T-cell (primary cell): Measurements from ENCODE around the gene KIAA1586. TPM values are rescaled to one million over a fixed set of nuclear protein-coding genes. Genes with fewer than 3 reads are reported as not detected.
"Not testable (repeated sequence)": the region's sequence is repeated elsewhere in the genome, so short reads cannot be mapped to it uniquely, and the experiment has no call there.

ENCODE experiments used
- ATAC-seq, 4 experiments: fragments of 200-7000 bp in 3 of 4; fragments of 150-1000 bp in 1 of 4; cut with Tn5 transposase; replicated peaks in 1 of 4; 1 replicate in 3 of 4; 2 replicates in 1 of 4; pipeline ENCODE4 v1.10.0; 2021; ENCODE audit warnings: moderate library complexity in 3 of 4, mild to moderate bottlenecking in 2 of 4, moderate number of reproducible peaks in 1 of 4
- CTCF ChIA-PET, 2 donors: fragments of 300-600 bp; sonication (Branson Sonifier 250); formaldehyde crosslinking; loops; one replicate each; lab custom pipeline; 2022; ENCODE audit warnings: antibody characterized with exemption in 2 of 2; lab: Charles Lee
- POLR2A ChIA-PET, 2 donors: fragments of 300-600 bp; sonication (Branson Sonifier 250); formaldehyde crosslinking; loops; one replicate each; lab custom pipeline; 2022; ENCODE audit warnings: antibody characterized with exemption in 2 of 2; lab: Charles Lee
- DNase-seq, 35 experiments: peaks; one replicate each; pipeline versions ENCODE4 v3.0.0 to v3.0.0-alpha.2; 2013 to 2023
- H3K27ac ChIP-seq: one replicate; pipeline ENCODE4 v1.5.1; 2013; ENCODE audit warnings: low read length
- H3K27me3 ChIP-seq, 2 experiments: replicated peaks in 1 of 2; 1 replicate in 1 of 2; 2 replicates in 1 of 2; pipeline versions ENCODE4 v1.6.1 to v1.7.0; 2013; ENCODE audit warnings: low read length in 1 of 2, mixed read lengths in 1 of 2; ENCODE audit not compliant: control insufficient read depth in 2 of 2, insufficient read depth in 2 of 2; ENCODE audit errors: extremely low read depth in 1 of 2
- H3K36me3 ChIP-seq, 2 donors: 1 replicate in 1 of 2; 2 replicates in 1 of 2; pipeline versions ENCODE4 v1.6.1 to v1.7.0; 2013; ENCODE audit warnings: low read length in 1 of 2; ENCODE audit not compliant: control insufficient read depth in 2 of 2, insufficient read depth in 1 of 2; ENCODE audit errors: extremely low read depth in 1 of 2
- H3K4me1 ChIP-seq, 2 experiments: 1 replicate in 1 of 2; 2 replicates in 1 of 2; pipeline versions ENCODE4 v1.6.1 to v1.7.0; 2013; ENCODE audit warnings: low read length in 2 of 2, mixed read lengths in 1 of 2; ENCODE audit not compliant: insufficient read depth in 2 of 2, control insufficient read depth in 1 of 2; ENCODE audit errors: extremely low read depth in 1 of 2
- H3K4me3 ChIP-seq, 2 donors: 1 replicate in 1 of 2; 2 replicates in 1 of 2; pipeline versions ENCODE4 v1.5.1 to v1.7.0; 2013; ENCODE audit warnings: mild to moderate bottlenecking in 2 of 2, low read length in 1 of 2, moderate library complexity in 1 of 2; ENCODE audit not compliant: control insufficient read depth in 1 of 2; ENCODE audit errors: extremely low read depth in 1 of 2
- H3K9me3 ChIP-seq: 2 replicates; pipeline ENCODE4 v1.7.0; 2013
- H3K27ac Mint-ChIP-seq, 2 donors: one replicate each; pipeline ENCODE4 v1.8.0; 2020 to 2021; ENCODE audit warnings: mild to moderate bottlenecking in 2 of 2, mixed read lengths in 2 of 2
- H3K27me3 Mint-ChIP-seq, 2 donors: one replicate each; pipeline ENCODE4 v1.8.0; 2021 to 2022; ENCODE audit warnings: mixed read lengths in 2 of 2
- H3K36me3 Mint-ChIP-seq: one replicate; pipeline ENCODE4 v1.8.0; 2021; ENCODE audit warnings: mixed read lengths
- H3K4me1 Mint-ChIP-seq, 3 donors: one replicate each; pipeline ENCODE4 v1.8.0; 2020 to 2022; ENCODE audit warnings: mixed read lengths in 3 of 3, mild to moderate bottlenecking in 1 of 3
- H3K4me3 Mint-ChIP-seq, 3 donors: one replicate each; pipeline ENCODE4 v1.8.0; 2020 to 2022; ENCODE audit warnings: mild to moderate bottlenecking in 3 of 3, mixed read lengths in 3 of 3, moderate library complexity in 3 of 3
- H3K9me3 Mint-ChIP-seq, 3 donors: one replicate each; pipeline ENCODE4 v1.8.0; 2020 to 2022; ENCODE audit warnings: mixed read lengths in 3 of 3
- WGBS: methylation state at CpG from one replicate; pipeline ENCODE4 v1.1.5; 2013; ENCODE audit warnings: missing lambda C conversion rate; ENCODE audit not compliant: insufficient coverage; 5-methylcytosine and 5-hydroxymethylcytosine counted together
- total RNA-seq, 35 experiments: library from RNA in 6 of 35; stranded (reverse) in 6 of 35; fragments of 120-200 nt in 1 of 35; gene quantifications; one replicate each; pipeline versions ENCODE4 v1.2.1 to v1.2.4 and lab custom pipeline; 2013 to 2026

KIAA1586 gene
- total RNA-seq, 5 donors from 2014 or later (not counting 1 experiment from before 2014, with no cell fraction given) = 12.5 to 20.5 (median 15.2) TPM

GRCh38 chr6:57008069-57008468 is 38.4 kb upstream of the KIAA1586 start:
- not testable (repeated sequence) for H3K36me3 Mint-ChIP-seq, ATAC-seq
- POLR2A ChIA-PET = interaction anchor here in 1 of 2 donors (0.7 kb wide), 1 partner anchor 135 kb away, joined by 3 read pairs; no protein-coding TSS in a partner anchor

GRCh38 chr6:57013521-57013926 is 33.0 kb upstream of the KIAA1586 start:
- H3K4me3 ChIP-seq = no peak overlapping the region
- 87% methylated on average over 2 of the region's 4 CpGs for WGBS
- ATAC-seq = no peak
- H3K9me3 ChIP-seq = no peaks in the 10 kb centered on the region
- peaks cover 4 to 10% of the 10 kb centered on the region in 2 donors for H3K27me3 Mint-ChIP-seq
- no peaks in the 10 kb centered on the region for H3K4me1 ChIP-seq
- H3K27ac ChIP-seq = no peak overlapping the region
- H3K9me3 Mint-ChIP-seq = no peaks in the 10 kb centered on the region
- no peaks in the 10 kb centered on the region for H3K4me1 Mint-ChIP-seq
- H3K4me3 Mint-ChIP-seq = no peak overlapping the region
- DNase-seq = no peak
- ChIA-PET CTCF (interaction anchor here in 1 of 2 donors (0.6 kb wide), 1 partner anchor 187 kb away, joined by 3 read pairs; no protein-coding TSS in a partner anchor), POLR2A (no interaction called here)
- H3K27ac Mint-ChIP-seq = no peak overlapping the region
- H3K27me3 ChIP-seq = no peaks in the 10 kb centered on the region
- H3K36me3 Mint-ChIP-seq = no peaks in the 10 kb centered on the region
- H3K36me3 ChIP-seq = no peaks in the 10 kb centered on the region

More at GRCh38 chr6:57008069-57008468, 38.4 kb upstream of the KIAA1586 start:
- H3K9me3 ChIP-seq, H3K4me3 ChIP-seq, DNase-seq, H3K27me3 Mint-ChIP-seq, CTCF ChIA-PET, H3K4me1 ChIP-seq, H3K4me1 Mint-ChIP-seq, H3K27ac ChIP-seq, H3K27me3 ChIP-seq, H3K9me3 Mint-ChIP-seq, H3K4me3 Mint-ChIP-seq, H3K27ac Mint-ChIP-seq, H3K36me3 ChIP-seq: not testable (repeated sequence)
- WGBS = 95% methylated on average over 2 of the region's 2 CpGs

GRCh38 chr6:57017069-57017468 is 29.4 kb upstream of the KIAA1586 start:
- H3K36me3 ChIP-seq = no peaks in the 10 kb centered on the region
- H3K27ac ChIP-seq = no peak overlapping the region
- Mint-ChIP-seq H3K27ac (no peak overlapping the region), H3K27me3 (peaks cover 0 to 4% of the 10 kb centered on the region in 2 donors), H3K9me3 (no peaks in the 10 kb centered on the region), H3K4me1 (no peaks in the 10 kb centered on the region), H3K36me3 (no peaks in the 10 kb centered on the region), H3K4me3 (no peak overlapping the region)
- H3K4me1 ChIP-seq = no peaks in the 10 kb centered on the region
- no peak overlapping the region for H3K4me3 ChIP-seq
- ChIA-PET POLR2A (no interaction called here), CTCF (interaction anchor here in 1 of 2 donors (0.9 kb wide), 1 partner anchor 113 kb away, joined by 3 read pairs; no protein-coding TSS in a partner anchor)
- WGBS = no CpG with 5 or more reads among the region's 3 CpGs
- no peaks in the 10 kb centered on the region for H3K27me3 ChIP-seq
- H3K9me3 ChIP-seq = no peaks in the 10 kb centered on the region
- DNase-seq (no peak), ATAC-seq (no peak)

- no peaks in the 10 kb centered on the region for H3K4me1 Mint-ChIP-seq
- H3K4me3 Mint-ChIP-seq = no peak overlapping the region
- no peaks in the 10 kb centered on the region for H3K36me3 Mint-ChIP-seq
- H3K9me3 Mint-ChIP-seq = no peaks in the 10 kb centered on the region
- no peak for DNase-seq
- no peak for ATAC-seq
- no peaks in the 10 kb centered on the region for H3K36me3 ChIP-seq
- CTCF ChIA-PET = interaction anchor here in 1 of 2 donors (0.6 to 0.9 kb wide), 2 partner anchors 27 to 114 kb away, joined by 3 read pairs; no protein-coding TSS in a partner anchor
- no peak overlapping the region for H3K27ac ChIP-seq
- POLR2A ChIA-PET = interaction anchor here in 1 of 2 donors (0.6 kb wide), 1 partner anchor 88 kb away, joined by 4 read pairs; no protein-coding TSS in a partner anchor
- no peaks in the 10 kb centered on the region for H3K27me3 ChIP-seq
- no peaks in the 10 kb centered on the region for H3K4me1 ChIP-seq
- 67% methylated on average over 1 of the region's 1 CpG for WGBS
- H3K4me3 ChIP-seq = no peak overlapping the region
- H3K27me3 Mint-ChIP-seq = peaks cover 0 to 4% of the 10 kb centered on the region in 2 donors
- H3K27ac Mint-ChIP-seq = no peak overlapping the region
- H3K9me3 ChIP-seq = no peaks in the 10 kb centered on the region
Observed at GRCh38 chr6:57017841-57018240, 28.7 kb upstream of the KIAA1586 start.

GRCh38 chr6:57019434-57019833 is 27.1 kb upstream of the KIAA1586 start:
- Mint-ChIP-seq H3K36me3 (peaks cover 2% of the 10 kb centered on the region), H3K27me3 (peaks cover 0 to 2% of the 10 kb centered on the region in 2 donors), H3K9me3 (peaks cover under 1 to 8% (median 3%) of the 10 kb centered on the region in 3 donors), H3K4me3 (no peak overlapping the region), H3K27ac (no peak overlapping the region), H3K4me1 (no peaks in the 10 kb centered on the region)
- DNase-seq (no peak), ATAC-seq (no peak)
- ChIA-PET CTCF (interaction anchor here in 1 of 2 donors (0.9 kb wide), 1 partner anchor 115 kb away, joined by 3 read pairs; no protein-coding TSS in a partner anchor), POLR2A (no interaction called here)
- no peak overlapping the region for H3K4me3 ChIP-seq
- no peak overlapping the region for H3K27ac ChIP-seq
- H3K27me3 ChIP-seq = no peaks in the 10 kb centered on the region
- WGBS = 83% methylated on average over 1 of the region's 4 CpGs
- no peaks in the 10 kb centered on the region for H3K36me3 ChIP-seq
- H3K9me3 ChIP-seq = no peaks in the 10 kb centered on the region
- no peaks in the 10 kb centered on the region for H3K4me1 ChIP-seq

- Histone ChIP-seq H3K4me1 (no peaks in the 10 kb centered on the region), H3K27ac (no peak overlapping the region), H3K4me3 (no peak overlapping the region), H3K9me3 (peaks cover 2% of the 10 kb centered on the region), H3K36me3 (no peaks in the 10 kb centered on the region), H3K27me3 (no peaks in the 10 kb centered on the region)
- WGBS = no CpG with 5 or more reads among the region's 1 CpG
- H3K36me3 Mint-ChIP-seq = peaks cover 9% of the 10 kb centered on the region
- H3K9me3 Mint-ChIP-seq = peaks cover 14 to 23% (median 16%) of the 10 kb centered on the region in 3 donors
- H3K4me1 Mint-ChIP-seq = no peaks in the 10 kb centered on the region
- peaks cover 4% of the 10 kb centered on the region in 2 donors for H3K27me3 Mint-ChIP-seq
- ChIA-PET CTCF (interaction anchor here (0.5 to 1.2 kb wide), 8 partner anchors 10 to 296 kb away, joined by 3 to 7 read pairs (median 4); partner anchors contain the start of gene KIAA1586 (in 1 of the 2)), POLR2A (no interaction called here)
- H3K4me3 Mint-ChIP-seq = no peak overlapping the region
- DNase-seq (peak in 1 of 35 experiments; percentile 30), ATAC-seq (peak; percentile 47 to 56 (median 51))
- H3K27ac Mint-ChIP-seq = no peak overlapping the region
Observed at GRCh38 chr6:57021086-57021720, 25.3 kb upstream of the KIAA1586 start.
